GM21360 (cell line): ENCODE data around the gene GDF2.

Experiments used
- ATAC-seq: cut with Tn5 transposase; IDR thresholded peaks from one replicate; pipeline ENCODE4 v1.9.1; 2021; ENCODE audit warnings: mild to moderate bottlenecking, moderate library complexity; ENCODE audit not compliant: unreplicated experiment

Gene GDF2

DNA sequence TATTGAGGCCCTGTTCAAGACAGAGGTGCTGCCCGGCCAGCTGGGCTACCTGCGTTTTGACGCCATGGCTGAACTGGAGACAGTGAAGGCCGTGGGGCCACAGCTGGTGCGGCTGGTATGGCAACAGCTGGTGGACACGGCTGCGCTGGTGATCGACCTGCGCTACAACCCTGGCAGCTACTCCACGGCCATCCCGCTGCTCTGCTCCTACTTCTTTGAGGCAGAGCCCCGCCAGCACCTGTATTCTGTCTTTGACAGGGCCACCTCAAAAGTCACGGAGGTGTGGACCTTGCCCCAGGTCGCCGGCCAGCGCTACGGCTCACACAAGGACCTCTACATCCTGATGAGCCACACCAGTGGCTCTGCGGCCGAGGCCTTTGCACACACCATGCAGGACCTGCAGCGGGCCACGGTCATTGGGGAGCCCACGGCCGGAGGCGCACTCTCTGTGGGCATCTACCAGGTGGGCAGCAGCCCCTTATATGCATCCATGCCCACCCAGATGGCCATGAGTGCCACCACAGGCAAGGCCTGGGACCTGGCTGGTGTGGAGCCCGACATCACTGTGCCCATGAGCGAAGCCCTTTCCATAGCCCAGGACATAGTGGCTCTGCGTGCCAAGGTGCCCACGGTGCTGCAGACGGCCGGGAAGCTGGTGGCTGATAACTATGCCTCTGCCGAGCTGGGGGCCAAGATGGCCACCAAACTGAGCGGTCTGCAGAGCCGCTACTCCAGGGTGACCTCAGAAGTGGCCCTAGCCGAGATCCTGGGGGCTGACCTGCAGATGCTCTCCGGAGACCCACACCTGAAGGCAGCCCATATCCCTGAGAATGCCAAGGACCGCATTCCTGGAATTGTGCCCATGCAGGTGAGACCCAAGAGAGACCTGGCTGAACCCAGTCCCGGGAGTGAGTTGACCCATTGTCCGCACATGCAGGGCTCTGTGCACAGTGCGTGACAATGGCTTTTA, 28.7 kb downstream of the GDF2 start:
- ATAC-seq, result no peak

DNA sequence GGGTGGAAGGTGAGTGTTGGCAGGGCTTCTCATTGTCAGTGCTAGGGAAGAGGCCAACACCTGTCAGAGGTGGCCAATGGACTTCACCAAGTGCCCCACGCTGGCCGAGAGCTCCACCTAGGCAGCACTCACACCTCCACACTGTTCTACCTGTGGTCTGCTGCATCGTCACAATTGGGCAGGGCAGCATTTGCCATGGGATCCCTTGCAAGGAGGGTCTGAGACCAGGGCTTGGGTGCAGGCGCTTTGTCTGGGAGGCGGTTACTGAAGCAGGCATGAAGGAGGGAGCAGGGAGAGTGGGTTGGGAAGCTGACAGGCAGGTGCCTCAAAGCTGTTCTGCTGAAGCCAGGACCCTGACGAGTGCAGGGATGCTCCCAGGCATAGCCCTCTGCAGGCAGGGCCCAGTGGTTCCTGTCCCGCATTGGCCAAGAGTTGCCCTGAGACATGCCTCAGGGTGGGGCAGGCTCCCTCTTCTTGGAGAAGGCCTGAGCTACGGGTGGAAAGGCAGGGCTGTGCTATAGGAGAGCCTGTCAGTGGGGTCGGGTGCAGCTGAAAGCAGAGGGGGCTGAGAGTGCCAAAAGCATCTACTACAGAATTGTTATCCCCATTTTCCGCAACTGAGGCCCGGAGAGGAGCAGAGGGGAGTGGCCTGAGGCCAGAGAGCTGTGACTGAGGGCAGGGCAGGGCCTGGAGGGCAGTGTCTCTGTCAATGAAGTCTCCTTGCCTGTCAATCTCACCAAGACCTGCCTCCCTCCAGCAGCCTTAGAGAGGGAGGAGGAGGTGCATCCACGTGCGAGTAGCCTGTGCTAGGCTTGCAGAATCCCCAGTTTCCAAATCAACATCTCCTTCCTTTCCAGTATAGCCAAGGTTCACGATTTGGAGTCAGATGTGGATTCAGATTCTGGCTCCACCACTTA, 29.9 kb downstream of the GDF2 start:
- ATAC-seq, result no peak

DNA sequence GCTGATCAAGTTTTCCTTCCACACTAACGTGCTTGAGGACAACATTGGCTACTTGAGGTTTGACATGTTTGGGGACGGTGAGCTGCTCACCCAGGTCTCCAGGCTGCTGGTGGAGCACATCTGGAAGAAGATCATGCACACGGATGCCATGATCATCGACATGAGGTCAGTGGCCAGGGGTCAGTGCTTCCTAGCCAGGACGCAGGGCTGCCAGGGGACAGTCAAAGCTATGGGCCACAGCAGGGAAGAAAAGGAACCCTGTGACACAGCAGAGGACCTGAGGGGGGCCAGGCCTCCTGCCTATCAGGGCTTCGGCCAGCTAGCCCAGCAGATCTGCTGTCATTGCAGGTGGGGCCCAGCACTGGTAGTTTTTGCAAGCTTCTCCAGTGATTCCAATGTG, 31.1 kb downstream of the GDF2 start:
- ATAC-seq, result no peak

DNA sequence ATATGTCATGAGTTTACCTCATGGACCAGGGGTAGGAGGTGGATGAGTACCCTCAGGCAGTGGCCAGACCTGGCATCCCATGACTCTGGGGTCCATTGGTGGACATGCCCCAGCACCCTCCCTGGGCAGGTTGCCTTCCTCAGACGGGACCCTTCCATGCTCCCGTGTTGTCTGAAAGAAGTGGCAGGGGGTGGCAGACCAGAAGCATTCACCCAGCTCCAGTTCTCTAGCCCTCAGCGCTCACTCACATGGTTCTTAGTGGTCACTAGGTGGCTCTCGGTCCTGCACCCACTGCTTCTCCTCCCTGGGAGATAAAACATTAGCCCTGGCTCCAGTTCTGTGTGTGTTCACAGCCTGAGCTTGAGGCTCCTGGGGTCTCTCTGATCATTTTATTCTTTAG, 31.9 kb downstream of the GDF2 start:
- no peak for ATAC-seq

DNA sequence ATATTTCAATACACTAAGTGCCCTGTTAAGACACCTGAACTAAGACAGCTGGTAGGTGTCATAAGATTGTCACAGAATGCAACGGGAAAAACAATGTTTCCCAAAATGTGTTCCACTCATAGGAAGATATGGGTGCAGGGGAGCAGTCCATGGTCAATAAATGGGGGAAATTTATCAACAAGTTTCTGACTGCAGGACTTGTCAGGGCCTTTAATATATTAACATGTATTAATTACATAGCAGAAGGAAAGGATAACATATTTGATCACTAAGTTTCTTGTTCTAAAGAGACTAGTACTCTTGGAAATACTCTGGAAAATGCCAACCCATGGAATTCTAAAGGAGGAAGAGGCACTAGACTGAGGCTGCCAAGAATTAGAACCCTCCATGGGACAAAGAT, 32.6 kb downstream of the GDF2 start:
- ATAC-seq, result no peak

DNA sequence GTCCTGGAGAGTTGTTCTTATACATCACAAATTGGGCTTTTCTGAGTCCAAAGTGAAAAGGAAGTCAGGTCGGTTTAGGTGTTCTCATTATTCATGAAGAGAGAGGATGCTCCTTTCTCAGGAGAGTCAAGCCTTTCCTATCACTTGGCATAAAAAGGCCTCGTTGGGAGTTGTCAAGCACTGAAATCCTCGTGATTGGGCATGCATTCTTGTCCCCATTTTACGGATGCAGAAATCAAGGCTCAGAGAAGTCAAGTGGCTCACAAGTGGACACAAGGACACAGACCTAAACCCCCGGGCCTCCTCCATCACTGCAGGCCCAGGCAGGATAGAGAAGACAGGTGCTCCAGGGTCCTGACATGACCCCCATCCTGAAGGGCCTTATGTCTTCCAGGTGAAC, 34.5 kb downstream of the GDF2 start:
- no peak for ATAC-seq

DNA sequence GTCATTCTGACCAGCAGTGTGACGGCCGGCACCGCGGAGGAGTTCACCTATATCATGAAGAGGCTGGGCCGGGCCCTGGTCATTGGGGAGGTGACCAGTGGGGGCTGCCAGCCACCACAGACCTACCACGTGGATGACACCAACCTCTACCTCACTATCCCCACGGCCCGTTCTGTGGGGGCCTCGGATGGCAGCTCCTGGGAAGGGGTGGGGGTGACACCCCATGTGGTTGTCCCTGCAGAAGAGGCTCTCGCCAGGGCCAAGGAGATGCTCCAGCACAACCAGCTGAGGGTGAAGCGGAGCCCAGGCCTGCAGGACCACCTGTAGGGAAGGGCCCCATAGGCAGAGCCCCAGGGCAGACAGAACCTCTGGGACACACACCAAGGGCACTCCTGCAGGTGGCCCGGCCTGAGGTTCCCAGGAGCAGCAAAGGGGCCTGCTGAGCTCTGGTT, 34.9 kb downstream of the GDF2 start:
- no peak for ATAC-seq

DNA sequence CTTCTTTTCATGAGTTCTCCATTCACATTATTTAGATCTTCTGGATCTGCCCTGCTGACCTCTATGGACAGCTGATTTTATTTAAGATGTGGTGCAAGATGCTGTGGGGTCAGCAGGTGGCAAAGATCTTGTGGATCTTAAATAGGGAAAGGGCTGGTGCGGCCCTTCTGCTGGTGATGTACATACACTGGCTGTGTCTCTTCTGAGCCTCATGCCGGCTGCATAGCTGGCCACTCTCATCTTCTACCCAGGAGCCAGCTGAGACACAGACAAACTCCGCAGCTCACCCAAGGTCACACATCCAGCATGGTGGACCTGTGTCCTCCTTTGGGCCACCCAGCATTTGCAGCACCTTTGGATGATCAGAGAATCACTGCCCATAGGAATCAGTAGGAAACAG, 35.7 kb downstream of the GDF2 start:
- ATAC-seq, result no peak

DNA sequence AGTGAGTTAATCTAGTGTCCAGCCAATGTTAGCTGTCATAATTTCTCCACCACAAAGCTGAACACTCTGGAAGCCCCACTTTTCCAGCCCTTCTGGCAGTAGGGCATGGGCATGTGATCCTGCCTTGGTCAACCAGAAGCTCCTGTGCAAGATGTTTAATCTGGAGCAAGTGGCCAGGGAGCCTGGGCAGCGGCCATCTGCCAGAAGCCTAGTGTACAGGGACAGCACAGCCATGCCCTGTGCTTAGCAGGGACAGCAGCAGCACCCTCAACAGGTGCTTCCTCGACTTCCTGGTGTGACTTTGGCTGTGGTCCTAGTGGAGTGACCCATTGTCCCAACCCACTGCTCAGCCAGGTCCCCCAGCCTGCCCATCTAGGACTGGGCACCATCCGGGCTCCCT, 36.2 kb downstream of the GDF2 start:
- no peak for ATAC-seq

DNA sequence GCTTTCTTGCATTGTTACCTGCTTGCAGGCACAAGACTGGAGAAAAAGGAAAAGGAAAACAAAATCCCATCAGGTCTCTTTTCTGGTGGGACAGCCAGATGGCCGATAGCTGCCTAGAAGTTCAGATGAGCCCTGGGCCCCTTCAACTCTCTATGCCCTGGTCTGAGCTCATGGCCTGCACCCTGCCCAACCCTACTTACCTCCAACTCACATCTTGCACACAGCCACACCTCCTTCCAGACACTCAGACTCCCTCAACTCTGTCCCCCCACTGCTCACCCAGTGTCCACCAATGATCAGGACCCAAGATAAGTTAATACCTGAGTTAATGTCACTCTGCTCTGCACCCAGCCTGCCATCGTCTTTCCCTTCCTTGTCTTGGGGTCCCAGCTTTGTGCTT, 36.8 kb downstream of the GDF2 start:
- no peak for ATAC-seq

DNA sequence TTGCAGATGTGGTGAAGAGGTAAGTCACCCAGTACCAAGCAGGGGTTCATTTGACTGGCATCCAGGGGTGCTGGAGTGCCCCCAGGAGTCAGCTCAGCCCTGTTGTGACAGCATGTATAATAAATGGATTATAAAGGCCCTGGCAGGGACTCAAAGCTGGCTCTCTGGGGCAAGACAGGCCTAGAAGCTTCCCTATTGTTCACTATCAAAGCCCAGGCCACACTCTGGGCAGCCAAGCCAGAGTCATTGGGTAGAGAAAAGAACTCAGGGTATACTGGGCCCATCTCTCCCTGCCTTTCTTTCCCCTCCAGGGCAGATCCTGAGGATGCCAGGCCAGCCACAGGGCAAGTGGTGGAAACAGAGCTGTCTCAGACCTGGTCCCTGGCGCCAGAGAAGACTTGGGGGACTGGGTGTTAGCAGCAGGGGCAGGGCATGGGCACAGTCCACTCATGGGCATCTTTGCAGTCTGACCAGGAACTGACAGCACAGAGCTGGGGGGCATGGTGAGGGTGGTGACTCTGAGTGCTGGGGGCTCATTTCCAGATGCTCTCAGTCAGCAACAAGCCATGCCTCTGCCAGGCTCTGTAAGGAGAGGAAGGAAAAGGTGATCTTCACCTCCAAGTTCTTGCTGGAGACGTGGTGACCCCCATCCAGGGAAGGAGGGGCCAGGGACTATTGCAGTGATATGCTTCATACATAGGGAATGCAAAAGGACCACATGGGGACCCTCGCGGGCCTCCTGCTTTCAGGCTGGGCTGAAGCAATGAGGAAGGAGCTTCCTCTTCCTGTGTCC, 37.6 kb downstream of the GDF2 start:
- ATAC-seq, result no peak

DNA sequence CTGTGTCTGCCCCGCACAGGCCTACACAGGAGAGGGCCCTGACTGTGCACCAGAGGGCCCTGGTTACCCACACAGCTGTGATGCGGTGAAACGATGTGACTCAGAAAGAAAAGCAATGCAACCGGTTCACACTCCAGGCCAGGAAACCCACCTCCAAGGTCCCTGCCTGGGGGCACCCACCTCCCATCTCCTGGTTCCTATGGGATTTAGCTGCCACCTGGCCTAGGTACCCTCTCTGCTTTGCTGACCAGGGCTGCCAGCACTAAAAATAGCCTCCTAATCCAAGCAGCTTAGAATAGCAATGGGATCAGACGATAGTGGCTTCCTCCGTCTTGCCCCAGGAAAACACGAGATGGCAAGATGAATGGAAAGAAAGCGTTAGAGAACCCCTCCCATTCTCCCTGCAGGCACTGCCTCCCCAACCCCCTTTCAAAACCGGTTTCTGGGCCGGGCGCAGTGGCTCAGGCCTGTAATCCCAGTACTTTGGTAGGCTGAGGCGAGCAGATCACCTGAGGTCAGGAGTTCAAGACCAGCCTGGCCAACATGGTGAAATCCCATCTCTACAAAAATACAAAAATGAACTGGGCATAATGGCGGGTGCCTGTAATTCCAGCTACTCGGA, 38.3 kb downstream of the GDF2 start:
- no peak for ATAC-seq

DNA sequence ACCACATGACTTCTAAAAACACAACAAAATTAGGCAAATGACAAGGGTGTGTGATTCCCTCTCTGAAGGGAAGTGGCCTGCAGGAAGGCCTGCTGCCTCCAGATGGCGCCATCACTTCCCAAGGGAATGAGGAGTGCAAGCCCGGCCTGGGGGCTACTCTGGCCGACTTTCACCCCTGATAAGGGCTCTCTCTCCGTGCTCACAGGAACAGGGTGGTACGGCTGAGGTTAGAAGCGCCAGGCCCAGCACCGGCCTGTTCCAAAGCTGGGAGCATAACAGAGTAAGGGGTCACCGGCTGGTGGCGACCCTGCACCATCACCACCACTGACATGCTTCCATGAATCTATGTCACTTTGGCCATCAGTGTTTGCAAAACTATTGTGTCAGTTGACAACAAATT, 39.0 kb downstream of the GDF2 start:
- ATAC-seq, result no peak

DNA sequence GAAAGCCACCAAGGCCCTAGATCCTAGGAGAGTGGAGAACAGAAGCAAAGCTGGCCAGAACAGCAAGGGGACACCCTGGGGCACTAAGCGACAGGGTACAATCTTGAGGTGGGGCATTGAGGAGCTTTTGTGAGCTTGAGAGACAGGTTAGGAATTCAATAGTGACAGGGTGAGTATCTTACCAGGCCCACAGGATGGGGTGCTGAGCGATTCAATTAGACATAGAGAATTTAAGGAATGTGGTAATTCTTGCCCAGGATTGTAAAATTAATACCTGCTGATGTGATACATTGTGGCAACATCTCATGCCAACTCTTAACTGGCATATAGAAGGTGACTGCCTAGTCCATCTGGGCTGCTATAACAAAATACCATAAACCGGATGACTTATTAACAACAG, 39.9 kb downstream of the GDF2 start:
- ATAC-seq, result no peak

DNA sequence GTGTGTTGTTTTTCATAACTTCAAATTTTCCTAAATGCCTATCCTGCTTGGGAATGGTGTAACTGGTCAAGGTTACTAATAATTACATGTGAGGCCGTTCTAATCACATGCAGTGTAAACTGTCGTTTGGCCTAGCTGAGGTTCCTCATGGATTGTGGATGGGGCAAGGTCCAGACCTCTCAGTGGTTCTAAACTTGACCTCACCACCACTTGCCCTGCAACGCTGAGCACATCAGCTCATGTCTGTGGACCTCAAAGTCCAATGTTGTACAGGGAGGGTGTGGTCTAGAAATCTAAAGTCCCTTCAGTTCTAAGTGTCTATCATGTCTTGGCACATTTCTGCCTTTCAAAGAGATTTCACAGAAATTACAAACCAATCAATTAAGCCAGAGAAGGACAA, 41.5 kb downstream of the GDF2 start:
- no peak for ATAC-seq

DNA sequence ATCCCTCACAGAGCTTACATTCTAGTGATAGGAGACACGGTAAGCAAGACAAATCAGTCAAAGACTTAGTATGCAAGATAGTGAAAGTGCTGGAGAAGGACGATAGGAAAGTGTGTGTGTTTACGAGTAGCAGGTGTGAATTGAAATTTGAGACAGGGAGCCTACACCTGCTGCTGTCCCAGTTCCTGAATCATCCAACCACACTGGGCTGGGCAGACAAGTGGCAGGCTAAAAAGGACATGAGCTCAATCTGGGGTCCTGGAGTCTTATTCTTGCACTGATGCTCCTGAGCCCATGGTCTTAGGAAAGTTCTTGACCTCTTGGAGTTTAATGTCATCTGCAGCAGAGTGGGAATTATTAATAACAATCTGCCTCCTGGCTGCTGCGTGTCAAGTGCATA, 42.1 kb downstream of the GDF2 start:
- no peak for ATAC-seq

DNA sequence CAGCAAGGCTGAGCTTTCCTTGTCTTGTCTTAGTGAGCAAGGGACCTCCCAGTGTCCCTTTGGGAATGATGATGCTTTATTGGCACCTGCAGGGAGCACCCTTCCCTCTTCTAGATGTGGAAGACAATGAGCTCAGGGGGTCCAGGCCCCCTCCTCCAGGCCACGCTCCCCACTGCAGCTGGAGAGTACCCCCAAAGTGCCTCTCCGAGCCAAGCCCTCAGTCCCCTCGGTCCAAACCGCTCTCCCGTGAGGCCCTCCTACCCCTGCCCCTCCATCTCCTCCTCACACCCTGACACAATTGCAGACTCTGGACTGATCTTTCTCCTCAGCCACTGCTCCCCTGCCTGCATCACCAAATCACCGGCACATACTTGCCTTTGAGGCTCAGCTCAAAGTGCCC, 42.7 kb downstream of the GDF2 start:
- no peak for ATAC-seq

DNA sequence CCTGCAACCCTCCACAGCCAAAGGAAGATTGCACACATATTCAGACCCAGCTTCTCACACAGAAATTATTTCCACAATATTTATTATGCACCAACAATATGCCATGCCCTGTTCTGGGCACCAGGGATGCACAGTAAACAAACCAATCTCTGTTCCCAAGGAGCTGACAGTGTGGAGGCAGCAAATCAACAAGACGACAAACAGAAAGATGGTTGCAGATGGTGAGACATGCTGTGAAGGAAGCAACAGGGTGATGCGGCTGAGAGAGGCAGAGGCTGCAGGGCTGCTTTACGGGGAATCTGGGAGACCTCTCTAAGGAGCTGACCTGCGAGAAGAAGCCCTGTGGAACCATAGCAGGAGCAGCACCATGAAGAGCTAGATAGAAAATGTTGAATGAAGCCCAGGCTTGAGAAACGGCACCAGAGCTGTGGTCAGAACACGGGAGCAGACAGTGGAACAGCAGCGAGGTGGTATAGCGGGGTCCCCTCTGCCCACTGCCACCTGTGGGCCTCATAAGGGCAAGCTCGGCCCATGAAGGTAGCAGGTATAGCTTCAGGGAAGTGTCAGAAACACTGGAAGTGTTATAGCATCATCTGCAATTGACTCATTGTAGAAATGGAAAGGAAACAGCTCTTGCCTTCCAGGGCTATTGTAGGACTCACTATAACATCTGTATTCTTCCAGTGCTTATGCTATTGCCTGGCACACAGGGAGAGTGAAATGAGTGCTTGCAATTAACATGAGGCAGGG, 43.4 kb downstream of the GDF2 start:
- ATAC-seq, result no peak

DNA sequence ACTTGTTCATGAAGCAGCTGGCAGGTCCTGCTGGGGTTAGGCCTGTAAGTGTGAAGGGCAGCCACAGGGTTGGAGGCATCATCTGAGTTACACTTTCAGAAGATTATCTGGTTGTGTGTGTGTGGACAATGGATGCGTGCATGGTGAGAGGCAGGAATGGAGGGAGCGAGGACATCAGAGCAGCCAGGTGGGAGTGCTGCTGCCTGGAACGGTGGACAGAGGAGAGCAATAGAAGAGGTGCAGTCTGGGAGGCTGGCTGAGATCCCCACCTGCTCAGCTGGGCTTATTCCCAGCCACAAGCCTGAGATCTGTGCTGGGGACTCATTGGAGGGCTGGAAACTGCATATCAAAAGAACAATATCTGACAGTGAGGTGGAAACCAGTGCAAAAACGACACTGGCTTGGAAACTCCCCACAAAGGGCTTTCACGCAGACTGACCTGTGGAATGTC, 44.0 kb downstream of the GDF2 start:
- no peak for ATAC-seq
